GM12891 (cell line): Measurements from ENCODE around the gene CYP4B1.
"Not testable (repeated sequence)": the region's sequence is repeated elsewhere in the genome, so short reads cannot be mapped to it uniquely, and the experiment has no call there.

Experiments
- DNase-seq: peaks from one replicate; pipeline ENCODE4 v3.0.0; 2011; ENCODE audit warnings: low spot score; ENCODE audit not compliant: insufficient read length
- FAIRE-seq: peaks from 2 replicates; lab custom pipeline; 2011; peaks lifted over from hg19 to GRCh38; lab: Jason Lieb, UNC
- PAX5 ChIP-seq: IDR thresholded peaks from 2 replicates; pipeline ENCODE4 v1.6.1; 2011; ENCODE audit warnings: low read length, moderate library complexity, mild to moderate bottlenecking; ENCODE audit not compliant: insufficient read depth, severe bottlenecking
- POLR2A ChIP-seq: IDR thresholded peaks from 2 replicates; pipeline ENCODE4 v1.6.1; 2011; ENCODE audit warnings: low read depth, low read length, control low read depth
- POLR2AphosphoS5 ChIP-seq: IDR thresholded peaks from 2 replicates; pipeline ENCODE4 v1.6.1; 2011; ENCODE audit warnings: low read depth, low read length, control low read depth
- POU2F2 ChIP-seq: IDR thresholded peaks from 2 replicates; pipeline ENCODE4 v1.6.1; 2011; ENCODE audit warnings: low read depth, mild to moderate bottlenecking, control low read depth, low read length, moderate library complexity
- SPI1 ChIP-seq: IDR thresholded peaks from 2 replicates; pipeline ENCODE4 v1.6.1; 2011; ENCODE audit warnings: low read depth, low read length, control low read depth
- TAF1 ChIP-seq: IDR thresholded peaks from 2 replicates; pipeline ENCODE4 v1.6.1; 2011; ENCODE audit warnings: low read depth, low read length, control low read depth

Gene CYP4B1

DNA sequence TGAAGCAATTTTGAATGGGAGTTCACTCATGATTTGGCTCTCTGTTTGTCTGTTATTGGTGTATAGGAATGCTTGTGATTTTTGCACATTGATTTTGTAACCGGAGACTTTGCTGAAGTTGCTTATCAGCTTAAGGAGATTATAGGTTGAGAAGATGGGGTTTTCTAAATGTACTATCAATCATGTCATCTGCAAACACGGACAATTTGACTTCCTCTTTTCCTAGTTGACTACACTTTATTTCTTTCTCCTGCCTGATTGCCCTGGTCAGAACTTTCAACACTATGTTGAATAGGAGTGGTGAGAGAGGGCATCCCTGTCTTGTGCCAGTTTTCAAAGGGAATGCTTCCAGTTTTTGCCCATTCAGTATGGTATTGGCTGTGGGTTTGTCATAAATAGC lies 28.0 kb downstream of the CYP4B1 start:
- TF ChIP-seq SPI1: 0 out of 2 replicates have a peak, but pooled peaks have one; percentile 16
- not testable (repeated sequence) for FAIRE-seq

DNA sequence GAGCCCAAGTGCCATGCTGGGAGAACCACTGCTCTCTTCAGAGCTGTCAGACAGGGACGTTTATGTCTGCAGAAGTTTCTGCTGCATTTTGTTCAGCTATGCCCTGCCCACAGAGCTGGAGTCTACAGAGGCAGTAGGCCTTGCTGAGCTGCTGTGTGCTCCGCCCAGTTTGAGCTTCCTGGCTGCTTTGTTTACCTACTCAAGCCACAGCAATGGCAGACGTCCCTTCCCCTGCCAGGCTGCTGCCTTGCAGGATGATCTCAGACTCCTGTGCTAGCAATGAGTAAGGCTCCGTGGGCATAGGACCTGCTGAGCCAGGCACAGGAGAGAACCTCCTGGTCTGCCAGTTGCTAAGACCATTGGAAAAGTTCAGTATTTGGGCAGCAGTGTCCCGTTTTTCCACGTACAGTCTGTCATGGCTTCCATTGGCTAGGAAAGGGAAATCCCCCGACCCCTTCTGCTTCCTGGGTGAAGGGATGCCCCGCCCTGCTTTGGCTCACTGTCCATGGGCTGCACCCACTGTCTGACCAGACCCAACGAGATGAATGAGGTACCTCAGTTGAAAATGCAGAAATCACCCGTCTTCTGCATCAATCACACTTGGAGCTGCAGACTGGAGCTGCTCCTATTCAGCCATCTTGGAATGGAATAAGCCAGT lies 31.9 kb downstream of the CYP4B1 start:
- FAIRE-seq (no peak), DNase-seq (no peak)
- TF ChIP-seq SPI1 (no peak), TAF1 (no peak), POLR2A (no peak), POU2F2 (no peak), POLR2AphosphoS5 (no peak), PAX5 (no peak)

More for the DNA sequence above, 28.0 kb downstream of the CYP4B1 start:
- not testable (repeated sequence) for DNase-seq

DNA sequence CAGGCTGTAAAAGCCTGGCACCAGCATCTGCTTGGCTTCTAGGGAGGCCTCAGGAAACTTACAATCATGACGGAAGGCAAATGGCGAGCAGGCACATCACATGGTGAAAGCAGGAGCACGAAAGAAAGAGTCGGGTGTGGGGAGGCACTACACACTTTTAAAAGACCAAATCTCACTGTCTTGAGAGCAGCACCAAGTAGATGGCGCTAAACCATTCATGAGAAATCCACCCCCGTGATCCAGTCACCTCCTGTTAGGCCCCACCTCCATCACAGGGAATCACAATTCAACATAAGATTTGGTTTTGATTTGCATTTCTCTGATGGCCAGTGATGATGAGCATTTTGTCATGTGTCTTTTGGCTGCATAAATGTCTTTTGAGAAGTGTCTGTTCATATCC lies 36.6 kb downstream of the CYP4B1 start:
- not testable (repeated sequence) for DNase-seq, FAIRE-seq

DNA sequence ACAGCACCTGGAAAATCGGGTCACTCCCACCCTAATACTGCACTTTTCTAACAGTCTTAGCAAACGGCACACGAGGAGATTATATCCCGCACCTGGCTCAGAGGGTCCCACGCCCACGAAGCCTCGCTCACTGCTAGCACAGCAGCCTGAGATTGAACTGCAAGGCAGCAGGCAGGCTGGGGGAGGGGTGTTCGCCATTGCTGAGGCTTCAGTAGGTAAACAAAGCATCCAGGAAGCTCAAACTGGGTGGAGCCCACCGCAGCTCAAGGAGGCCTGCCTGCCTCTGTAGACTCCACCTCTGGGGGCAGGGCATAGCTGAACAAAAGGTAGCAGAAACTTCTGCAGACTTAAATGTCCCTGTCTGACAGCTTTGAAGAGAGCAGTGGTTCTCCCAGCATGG lies 47.5 kb downstream of the CYP4B1 start:
- FAIRE-seq, DNase-seq: not testable (repeated sequence)

DNA sequence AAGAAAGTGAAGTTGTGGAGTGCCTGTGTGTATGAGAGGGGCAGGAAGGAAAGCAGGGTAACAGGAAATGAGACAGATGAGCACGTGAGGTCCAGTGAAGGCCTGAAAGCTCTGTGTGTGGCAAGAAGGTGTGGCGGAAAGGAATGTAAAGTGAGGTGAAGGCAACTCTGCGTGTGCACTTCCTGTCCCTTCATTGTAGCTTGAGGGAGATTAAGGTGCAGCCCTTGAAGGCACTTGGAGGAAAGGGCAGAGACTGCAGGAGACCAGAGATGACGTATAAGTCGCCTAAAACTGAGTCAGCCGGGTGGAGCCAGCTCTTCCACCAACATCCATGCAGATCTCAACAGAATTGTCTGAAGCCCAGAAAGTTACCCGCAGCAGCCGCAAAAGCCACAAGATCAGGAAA lies 58.8 kb downstream of the CYP4B1 start:
- FAIRE-seq, DNase-seq: not testable (repeated sequence)

DNA sequence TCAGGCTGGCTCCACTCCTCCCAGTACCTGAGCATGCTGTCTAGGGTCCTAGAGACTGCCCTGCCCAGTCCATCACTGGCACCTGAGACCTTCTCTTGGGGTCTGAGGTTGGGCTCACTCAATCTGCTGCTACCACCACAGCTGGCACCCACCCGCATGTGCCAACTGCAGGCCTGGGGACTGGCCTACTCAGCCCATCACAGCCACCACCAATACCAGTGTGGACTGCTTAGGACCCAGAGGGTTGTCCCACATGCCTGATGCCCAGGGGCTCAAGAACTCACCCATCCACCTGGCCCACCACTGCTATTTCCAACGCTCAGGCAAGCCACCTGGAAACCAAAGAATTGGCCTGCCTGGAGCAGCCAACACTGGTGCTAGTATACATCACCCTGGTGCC lies 63.5 kb downstream of the CYP4B1 start:
- FAIRE-seq: no peak
- no peak for DNase-seq
- TF ChIP-seq POLR2AphosphoS5 (no peak), TAF1 (no peak), POU2F2 (no peak), SPI1 (no peak), POLR2A (no peak), PAX5 (no peak)
